GM19395 (cell line): ENCODE measurements around the gene CSNK2B.

ENCODE experiments used
- ATAC-seq: cut with Tn5 transposase; IDR thresholded peaks from one replicate; pipeline ENCODE4 v1.9.1; 2021; ENCODE audit warnings: mild to moderate bottlenecking, moderate library complexity; ENCODE audit not compliant: unreplicated experiment

The CSNK2B gene

GRCh38 chr6:31660381-31661261, 5.3 kb upstream of the CSNK2B start, which contains the start of gene C6orf47:
Gene C6orf47 (minus strand): TSS chr6:31660778. CDS start chr6:31659947, 831 bp downstream.
- ATAC-seq, result peak; percentile 42

GRCh38 chr6:31661262-31662123, 4.4 kb upstream of the CSNK2B start:
- no peak for ATAC-seq

GRCh38 chr6:31662124-31662723, 3.7 kb upstream of the CSNK2B start:
- ATAC-seq, result no peak

GRCh38 chr6:31663126-31663960, 2.5 kb upstream of the CSNK2B start:
- ATAC-seq, result no peak

GRCh38 chr6:31663961-31664789, 1.7 kb upstream of the CSNK2B start:
- ATAC-seq, result no peak

GRCh38 chr6:31664790-31665500, 935 bp upstream of the CSNK2B start, which contains the start of gene GPANK1:
Gene GPANK1 (minus strand): TSS chr6:31664997. CDS start chr6:31664478, 519 bp downstream.
- peak; percentile 37 for ATAC-seq

GRCh38 chr6:31666337-31666965, 571 bp downstream of the CSNK2B start:
- ATAC-seq, result no peak

- no peak for ATAC-seq
These were observed 3.8 kb downstream of the CSNK2B start, which contains the start of gene LY6G5B for GRCh38 chr6:31669676-31670075. Gene LY6G5B (plus strand): TSS chr6:31669976. CDS start chr6:31670951, 975 bp downstream.

- no peak for ATAC-seq
These were observed 10.5 kb downstream of the CSNK2B start for GRCh38 chr6:31676322-31676903.

- no peak for ATAC-seq
These were observed 11.0 kb downstream of the CSNK2B start for GRCh38 chr6:31676904-31677303.

GRCh38 chr6:31677955-31678354, 12.1 kb downstream of the CSNK2B start:
- ATAC-seq, result no peak

GRCh38 chr6:31680226-31681134, 14.6 kb downstream of the CSNK2B start, which contains the start of gene LY6G5C:
Gene LY6G5C (minus strand): TSS chr6:31681067. CDS start chr6:31680373, 694 bp downstream.
- peak; percentile 52 for ATAC-seq

- peak; percentile 27 for ATAC-seq
These were observed 15.3 kb downstream of the CSNK2B start for GRCh38 chr6:31681135-31681671.

GRCh38 chr6:31683591-31683990, 17.7 kb downstream of the CSNK2B start:
- no peak for ATAC-seq

- ATAC-seq, result no peak
These were observed 20.6 kb downstream of the CSNK2B start for GRCh38 chr6:31686483-31686882.

GRCh38 chr6:31687321-31687720, 21.4 kb downstream of the CSNK2B start:
- ATAC-seq, result no peak
